Naive thymus-derived CD8-positive, alpha-beta T cell (primary cell): ENCODE measurements around the gene LZTFL1. TPM values are rescaled to one million over a fixed set of nuclear protein-coding genes. Genes with fewer than 3 reads are reported as not detected.

Experiments used
- ATAC-seq, 2 donors: fragments of 150-1000 bp; cut with Tn5 transposase in 1 of 2; sonication (Bioruptor Pico), chemical (Tn5 transposase) in 1 of 2; 1 replicate in 1 of 2; 2 replicates in 1 of 2; pipeline ENCODE4 v1.10.0; 2021; ENCODE audit warnings: mild to moderate bottlenecking in 2 of 2, moderate library complexity in 2 of 2
- POLR2A ChIA-PET: fragments of 350-600 bp; sonication (Branson Sonifier 250); formaldehyde crosslinking; loops from one replicate; lab custom pipeline; 2021; ENCODE audit warnings: antibody characterized with exemption; lab: Charles Lee
- DNase-seq, 10 donors: peaks; one replicate each; pipeline versions ENCODE4 v3.0.0 to v3.0.0-alpha.2; 2020 to 2022
- H3K27ac Mint-ChIP-seq, 10 donors: one replicate each; pipeline ENCODE4 v1.8.0; 2020 to 2022; ENCODE audit warnings: mild to moderate bottlenecking in 10 of 10, mixed read lengths in 10 of 10, moderate library complexity in 4 of 10, inconsistent platforms in 1 of 10
- H3K27me3 Mint-ChIP-seq, 5 donors: one replicate each; pipeline ENCODE4 v1.8.0; 2021 to 2022; ENCODE audit warnings: mixed read lengths in 5 of 5
- H3K36me3 Mint-ChIP-seq, 3 donors: one replicate each; pipeline ENCODE4 v1.8.0; 2020 to 2022; ENCODE audit warnings: mixed read lengths in 3 of 3, mild to moderate bottlenecking in 2 of 3, inconsistent platforms in 1 of 3
- H3K4me1 Mint-ChIP-seq, 4 donors: one replicate each; pipeline ENCODE4 v1.8.0; 2021 to 2022; ENCODE audit warnings: mixed read lengths in 4 of 4
- H3K4me3 Mint-ChIP-seq, 10 donors: one replicate each; pipeline ENCODE4 v1.8.0; 2020 to 2022; ENCODE audit warnings: mild to moderate bottlenecking in 10 of 10, mixed read lengths in 10 of 10, moderate library complexity in 6 of 10, inconsistent platforms in 1 of 10
- H3K9me3 Mint-ChIP-seq, 9 donors: one replicate each; pipeline ENCODE4 v1.8.0; 2020 to 2022; ENCODE audit warnings: mixed read lengths in 9 of 9, mild to moderate bottlenecking in 3 of 9, inconsistent platforms in 1 of 9, moderate library complexity in 1 of 9
- polyA plus RNA-seq, 3 donors: library from polyadenylated mRNA; unstranded; fragments of 300-500 nt; fragmentation: Illumina TruSeq; gene quantifications; one replicate each; pipeline ENCODE4 v1.2.3, GENCODE V29; 2021
- total RNA-seq, 8 experiments: library from RNA in 2 of 8; stranded (reverse) in 2 of 8; gene quantifications; one replicate each; pipeline ENCODE4 v1.2.3 and lab custom pipeline; 2021 to 2026

Gene LZTFL1
- total and polyA plus RNA-seq, 5 experiments from 2014 or later = 7.5 to 10.8 (median 9.6) TPM

DNA sequence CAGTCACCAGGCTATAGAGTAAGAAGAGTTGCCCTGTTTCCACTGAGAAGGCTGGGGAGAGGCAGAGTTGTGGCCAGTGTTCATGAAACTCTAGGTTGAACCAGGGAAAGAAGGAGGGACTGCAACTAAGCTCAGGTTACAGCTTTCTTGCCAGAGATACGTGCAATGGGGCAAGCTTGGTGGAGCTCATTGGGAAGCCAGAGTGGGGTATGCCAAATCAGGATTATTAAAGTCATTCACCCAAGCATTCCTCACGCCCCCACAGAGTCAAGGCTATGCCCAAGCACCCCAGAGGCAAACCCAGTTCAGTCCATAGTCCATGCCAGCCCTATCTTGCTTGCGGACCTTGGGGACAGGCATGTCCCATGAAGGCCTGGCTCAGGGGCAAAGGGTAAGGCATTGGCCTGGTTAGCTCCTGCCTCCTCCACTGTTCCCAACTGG, 63.1 kb downstream of the LZTFL1 start:
- DNase-seq (no peak), ATAC-seq (no peak)
- peaks cover 0 to 16% (median 2%) of the 10 kb centered on the region in 5 donors for H3K27me3 Mint-ChIP-seq
- H3K36me3 Mint-ChIP-seq = no peaks in the 10 kb centered on the region
- peaks cover 0 to 2% (median 0%) of the 10 kb centered on the region in 9 donors for H3K9me3 Mint-ChIP-seq
- peaks cover 0 to 3% (median 1%) of the 10 kb centered on the region in 4 donors for H3K4me1 Mint-ChIP-seq
- H3K27ac Mint-ChIP-seq = no peak overlapping the region
- POLR2A ChIA-PET = no interaction called here
- no peak overlapping the region for H3K4me3 Mint-ChIP-seq

DNA sequence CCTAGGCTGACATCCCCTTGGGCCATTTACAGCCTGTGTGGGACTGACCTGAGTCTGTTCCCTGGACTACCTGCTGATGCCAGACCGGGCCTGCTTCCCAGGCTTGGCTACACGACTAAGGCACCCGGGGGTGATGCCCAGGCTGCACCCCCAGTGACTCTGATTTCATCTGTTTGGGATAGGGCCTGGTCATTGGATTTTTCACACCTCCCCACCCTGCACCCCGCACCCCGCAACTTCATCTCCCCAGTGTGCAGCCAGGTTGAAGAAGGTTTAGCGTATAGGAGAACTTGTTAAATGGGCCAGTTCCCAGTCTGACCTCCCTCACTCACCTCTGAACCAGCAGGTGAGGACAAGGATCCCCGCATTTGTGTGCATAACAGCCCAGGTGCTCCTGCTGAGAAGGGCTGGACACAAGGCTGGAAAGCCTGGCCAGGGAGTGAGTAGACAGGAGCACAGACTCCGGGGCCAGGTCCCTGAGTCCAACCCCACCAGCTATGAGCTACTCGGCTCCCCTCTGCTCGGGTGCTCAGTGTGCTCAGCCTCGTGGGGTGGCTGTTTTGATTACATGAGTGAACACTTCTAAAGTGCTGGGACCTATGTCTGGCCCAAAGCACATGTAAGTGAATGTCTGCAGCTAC, 64.1 kb downstream of the LZTFL1 start:
- H3K27me3 Mint-ChIP-seq = peaks cover 0 to 16% (median 2%) of the 10 kb centered on the region in 5 donors
- ATAC-seq = no peak
- H3K27ac Mint-ChIP-seq = no peak overlapping the region
- DNase-seq = no peak
- no peaks in the 10 kb centered on the region for H3K36me3 Mint-ChIP-seq
- H3K4me1 Mint-ChIP-seq = peaks cover 3 to 12% (median 4%) of the 10 kb centered on the region in 4 donors
- H3K4me3 Mint-ChIP-seq = no peak overlapping the region
- no peaks in the 10 kb centered on the region for H3K9me3 Mint-ChIP-seq
- POLR2A ChIA-PET = interaction anchor here (0.6 to 0.9 kb wide), 2 partner anchors 8 to 292 kb away, joined by 3 read pairs; no protein-coding TSS in a partner anchor

DNA sequence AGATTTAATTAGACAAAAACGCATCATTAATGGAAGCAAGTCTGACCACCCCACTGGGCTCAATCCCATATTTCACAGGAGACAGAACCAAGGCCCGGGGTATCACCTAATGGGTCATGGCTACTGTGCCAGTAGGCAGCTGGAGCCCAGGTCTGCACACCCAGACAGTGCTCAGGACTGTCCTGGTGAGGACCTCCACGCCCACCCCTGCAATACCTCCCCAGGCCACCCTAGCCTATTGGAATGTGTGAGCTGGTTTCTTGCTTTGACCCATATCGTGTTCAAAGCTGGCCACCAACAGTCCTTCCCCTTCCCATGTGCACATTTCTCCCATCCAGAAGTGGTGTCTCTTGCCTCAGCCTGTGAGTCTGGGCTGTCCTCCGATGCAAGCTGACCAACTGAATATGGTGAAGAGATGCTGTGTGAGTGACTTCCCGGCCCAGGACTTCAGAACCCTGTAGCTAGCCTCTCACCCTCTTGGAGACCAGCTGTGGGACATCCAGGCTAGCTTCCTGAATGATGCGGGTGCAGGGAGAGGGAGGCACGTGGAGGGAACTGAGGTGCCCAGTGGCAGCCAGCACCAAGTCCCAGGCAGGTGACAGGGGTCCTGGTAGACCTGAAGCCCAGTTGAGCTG, 64.7 kb downstream of the LZTFL1 start:
- H3K4me1 Mint-ChIP-seq = peaks cover 6 to 18% (median 9%) of the 10 kb centered on the region in 4 donors
- no peak overlapping the region for H3K4me3 Mint-ChIP-seq
- POLR2A ChIA-PET = interaction anchor here (0.6 kb wide), 1 partner anchor 293 kb away, joined by 3 read pairs; no protein-coding TSS in a partner anchor
- H3K36me3 Mint-ChIP-seq = no peaks in the 10 kb centered on the region
- no peak overlapping the region for H3K27ac Mint-ChIP-seq
- H3K9me3 Mint-ChIP-seq = no peaks in the 10 kb centered on the region
- H3K27me3 Mint-ChIP-seq = peaks cover 0 to 16% (median 2%) of the 10 kb centered on the region in 5 donors
- no peak for ATAC-seq
- DNase-seq = no peak

DNA sequence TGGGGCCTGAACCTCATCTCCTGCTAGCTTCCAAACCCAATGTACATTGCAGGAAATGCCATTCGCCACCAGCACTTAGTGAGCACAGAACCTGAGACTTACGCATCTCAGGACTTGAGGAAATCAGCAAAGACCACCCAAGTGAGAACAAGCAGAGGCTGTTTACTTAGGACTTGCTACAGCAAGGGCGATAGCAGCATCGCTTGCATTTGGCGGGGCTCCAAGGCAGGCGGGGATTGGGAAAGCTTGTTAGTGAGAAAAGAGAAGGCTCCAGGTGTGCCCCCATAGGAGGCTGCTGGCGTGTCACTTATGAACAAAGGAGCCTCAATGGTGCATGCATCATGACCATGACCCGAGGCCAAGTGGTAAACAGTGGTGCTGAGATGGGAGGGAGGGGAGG, 65.3 kb downstream of the LZTFL1 start:
- Mint-ChIP-seq H3K9me3 (no peaks in the 10 kb centered on the region), H3K36me3 (no peaks in the 10 kb centered on the region), H3K27me3 (peaks cover 2 to 16% (median 2%) of the 10 kb centered on the region in 5 donors), H3K4me3 (no peak overlapping the region), H3K27ac (no peak overlapping the region), H3K4me1 (peaks cover 9 to 24% (median 12%) of the 10 kb centered on the region in 4 donors)
- DNase-seq (no peak), ATAC-seq (no peak)
- POLR2A ChIA-PET = no interaction called here

DNA sequence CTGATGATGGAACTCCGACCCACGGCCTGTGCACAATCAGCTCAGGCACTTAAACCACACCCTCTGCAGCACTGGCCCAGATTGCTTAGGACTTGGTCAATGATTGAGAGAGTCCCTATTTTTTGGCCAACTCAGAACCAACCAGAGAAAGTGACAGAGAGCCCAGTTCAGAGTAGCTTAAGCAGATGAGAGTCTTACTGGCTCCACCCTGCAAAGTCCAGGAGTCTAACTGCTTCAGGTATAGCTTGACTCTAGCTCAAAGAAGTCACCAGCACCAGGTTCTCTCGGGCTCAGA, 65.7 kb downstream of the LZTFL1 start:
- peaks cover 2 to 16% (median 2%) of the 10 kb centered on the region in 5 donors for H3K27me3 Mint-ChIP-seq
- no peak for DNase-seq
- POLR2A ChIA-PET = no interaction called here
- no peaks in the 10 kb centered on the region for H3K36me3 Mint-ChIP-seq
- peaks cover 9 to 25% (median 12%) of the 10 kb centered on the region in 4 donors for H3K4me1 Mint-ChIP-seq
- H3K27ac Mint-ChIP-seq = no peak overlapping the region
- H3K9me3 Mint-ChIP-seq = no peaks in the 10 kb centered on the region
- ATAC-seq = no peak
- H3K4me3 Mint-ChIP-seq = no peak overlapping the region

DNA sequence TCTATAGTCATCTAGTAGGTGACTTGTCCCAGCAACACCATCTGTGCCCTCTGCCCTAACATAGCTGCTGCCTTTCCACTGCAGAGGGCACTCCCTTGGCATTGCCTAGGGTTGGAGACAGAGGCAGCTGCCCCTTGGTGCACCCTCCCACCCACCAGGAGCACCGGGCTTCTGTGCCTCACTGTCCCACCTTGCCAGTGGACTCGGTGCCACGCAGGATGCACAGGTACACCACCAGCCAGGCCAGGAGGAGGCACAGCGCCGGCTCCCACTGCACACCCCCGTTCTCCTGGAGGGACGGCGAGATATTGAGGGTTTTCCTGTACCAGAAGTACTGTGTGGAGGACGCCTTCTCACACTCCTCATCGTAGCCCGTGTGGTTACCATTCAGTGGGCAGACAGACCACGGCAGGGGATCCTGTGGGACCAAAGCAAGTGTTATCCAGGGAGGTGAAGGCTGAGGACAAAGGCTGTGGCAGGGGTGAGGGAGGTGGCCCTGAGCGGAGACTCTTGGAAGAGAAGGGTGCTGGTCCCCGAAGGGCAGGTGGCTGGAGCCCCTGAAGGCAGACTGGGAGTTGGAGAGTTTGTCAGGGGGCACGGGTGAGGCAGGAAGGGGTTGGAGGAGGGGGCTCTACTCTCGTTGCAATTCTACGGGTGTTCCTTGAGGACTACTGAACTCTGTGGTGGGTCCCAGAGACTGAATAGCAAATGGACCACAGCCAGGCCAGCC, 66.2 kb downstream of the LZTFL1 start:
- Mint-ChIP-seq H3K9me3 (no peaks in the 10 kb centered on the region), H3K4me1 (peaks cover 9 to 25% (median 12%) of the 10 kb centered on the region in 4 donors), H3K27ac (no peak overlapping the region), H3K27me3 (peaks cover 2 to 16% (median 4%) of the 10 kb centered on the region in 5 donors), H3K4me3 (no peak overlapping the region), H3K36me3 (no peaks in the 10 kb centered on the region)
- DNase-seq (no peak), ATAC-seq (no peak)
- POLR2A ChIA-PET = no interaction called here

DNA sequence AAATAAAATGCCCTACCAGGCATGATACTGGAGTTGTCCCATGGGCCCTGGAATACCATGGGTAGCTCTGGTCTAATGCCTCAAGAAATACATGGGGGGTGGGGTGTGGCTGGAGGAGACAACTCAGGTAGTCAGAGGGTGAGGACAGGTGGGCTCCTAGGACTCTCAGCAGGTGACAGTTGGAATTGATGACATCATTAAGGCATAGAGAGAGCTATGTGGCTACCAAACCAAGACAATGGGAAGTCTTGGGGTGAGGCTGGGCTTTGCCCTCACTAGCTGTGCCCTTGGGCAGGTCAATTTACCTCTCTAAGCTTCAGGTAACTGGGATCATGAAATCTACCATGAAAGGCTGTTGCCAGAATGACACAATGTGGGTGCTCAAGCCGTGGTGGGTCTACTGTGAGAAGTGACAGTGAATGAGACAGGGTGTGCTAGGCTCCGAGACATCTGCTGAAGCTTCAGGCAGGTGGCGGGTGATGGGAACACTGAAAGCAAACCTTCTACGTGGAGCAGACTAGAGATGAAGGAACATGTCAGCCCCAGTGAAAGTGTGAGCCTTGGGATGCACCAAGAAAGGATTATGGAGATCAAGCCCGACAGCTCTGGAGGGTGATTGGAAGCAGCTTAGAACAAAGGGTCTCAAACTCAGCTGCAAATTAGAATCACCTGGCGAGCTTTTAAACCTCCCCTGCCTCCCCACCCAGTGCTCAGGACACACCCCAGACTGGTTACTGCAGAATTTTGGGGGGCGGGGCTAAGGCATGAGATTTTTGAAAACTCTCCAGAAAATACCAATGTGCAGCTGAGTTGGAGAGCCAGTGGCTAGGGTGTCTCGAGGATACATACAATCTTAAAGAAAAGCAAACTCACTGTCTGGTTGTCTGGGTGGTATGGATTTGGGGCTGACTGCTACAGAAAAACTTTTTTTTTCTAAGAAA, 67.1 kb downstream of the LZTFL1 start:
- peaks cover 2 to 16% (median 4%) of the 10 kb centered on the region in 5 donors for H3K27me3 Mint-ChIP-seq
- H3K36me3 Mint-ChIP-seq = no peaks in the 10 kb centered on the region
- no peak for DNase-seq
- ATAC-seq = no peak
- H3K4me3 Mint-ChIP-seq = no peak overlapping the region
- no peaks in the 10 kb centered on the region for H3K9me3 Mint-ChIP-seq
- H3K4me1 Mint-ChIP-seq = peaks cover 9 to 25% (median 12%) of the 10 kb centered on the region in 4 donors
- POLR2A ChIA-PET = interaction anchor here (0.6 kb wide), 1 partner anchor 757 kb away, joined by 4 read pairs; no protein-coding TSS in a partner anchor
- no peak overlapping the region for H3K27ac Mint-ChIP-seq

DNA sequence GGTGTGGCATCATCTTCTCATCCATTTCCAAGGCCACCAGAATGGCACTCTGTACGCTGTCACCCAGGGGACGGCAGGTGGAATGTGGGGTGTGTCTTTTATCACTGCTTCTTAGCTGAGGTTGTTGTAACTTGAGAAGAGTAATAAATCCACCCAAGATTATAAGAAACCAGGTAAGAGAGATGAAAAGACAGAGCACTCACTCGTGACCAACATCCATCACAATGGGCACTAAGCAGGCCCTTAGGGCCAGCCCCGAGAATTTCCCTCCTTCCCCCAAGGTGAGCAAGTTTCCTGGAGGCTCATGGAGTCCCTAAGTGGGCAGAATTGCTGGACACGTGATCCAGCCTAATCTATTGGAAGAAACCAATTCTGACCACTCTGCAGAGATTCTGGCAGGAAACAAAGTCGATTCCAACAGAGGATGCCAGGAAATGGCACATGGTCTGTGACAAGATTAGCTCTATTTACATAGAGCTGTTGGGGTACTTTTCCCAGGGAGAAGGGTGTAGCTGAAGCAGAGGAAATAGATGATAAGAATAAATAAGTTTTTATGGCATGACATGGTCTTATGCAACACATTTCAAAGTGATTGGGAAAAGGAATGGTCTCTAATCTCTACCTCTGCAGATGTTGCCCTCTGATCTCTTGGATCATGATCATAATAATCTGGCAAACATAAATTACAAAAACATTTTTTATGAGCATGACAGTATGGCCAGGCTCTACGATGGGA, 68.0 kb downstream of the LZTFL1 start:
- ATAC-seq (no peak), DNase-seq (no peak)
- H3K4me3 Mint-ChIP-seq = no peak overlapping the region
- H3K9me3 Mint-ChIP-seq = no peaks in the 10 kb centered on the region
- POLR2A ChIA-PET = no interaction called here
- peak overlapping the region in 1 of 10 donors; percentile 49 for H3K27ac Mint-ChIP-seq
- H3K27me3 Mint-ChIP-seq = peaks cover 2 to 16% (median 4%) of the 10 kb centered on the region in 5 donors
- H3K36me3 Mint-ChIP-seq = no peaks in the 10 kb centered on the region
- H3K4me1 Mint-ChIP-seq = peaks cover 9 to 25% (median 11%) of the 10 kb centered on the region in 4 donors

Other genes starting within 250 kb of the LZTFL1 start
- 10 to 100 TPM; 29.3 to 30.4 TPM for gene LIMD1, start 247.4 kb downstream of the LZTFL1 start, total RNA-seq
- 1 to 10 TPM; 4.2 to 6.0 (median 4.6) TPM for gene LIMD1, start 247.4 kb downstream of the LZTFL1 start, polyA plus RNA-seq
- gene SACM1L, start 152.7 kb downstream of the LZTFL1 start, total RNA-seq = 10 to 100 TPM; 89.8 to 94.4 TPM
- gene SACM1L, start 152.7 kb downstream of the LZTFL1 start, polyA plus RNA-seq = 10 to 100 TPM; 18.8 to 30.3 (median 18.8) TPM
- under 1 TPM in 1 of 2 experiments, not detected in 1; 0.52 TPM for gene SLC6A20, start 45.6 kb downstream of the LZTFL1 start, total RNA-seq
- gene SLC6A20, start 45.6 kb downstream of the LZTFL1 start, polyA plus RNA-seq = not detected
- 1 to 10 TPM; 1.9 to 2.0 TPM for gene CCR9, start 44.4 kb upstream of the LZTFL1 start, total RNA-seq
- under 1 TPM in 2 of 3 donors, not detected in 1; 0.33 to 0.49 TPM for gene CCR9, start 44.4 kb upstream of the LZTFL1 start, polyA plus RNA-seq
- under 1 TPM; 0.25 to 0.34 TPM for gene CXCR6, start 101.3 kb upstream of the LZTFL1 start, total RNA-seq
- gene CXCR6, start 101.3 kb upstream of the LZTFL1 start, polyA plus RNA-seq = 1 to 10 TPM in 1 of 3 donors, under 1 TPM in 2; 0.42 to 9.3 (median 0.80) TPM
- gene FYCO1, start 153.7 kb upstream of the LZTFL1 start, total RNA-seq = 10 to 100 TPM; 27.6 to 28.4 TPM
- gene FYCO1, start 153.7 kb upstream of the LZTFL1 start, polyA plus RNA-seq = 1 to 10 TPM; 1.7 to 6.0 (median 2.6) TPM
- not detected for gene XCR1, start 185.4 kb upstream of the LZTFL1 start, total RNA-seq
- not detected for gene XCR1, start 185.4 kb upstream of the LZTFL1 start, polyA plus RNA-seq